B cell (primary cell): ENCODE measurements around the gene ARRDC5.

ENCODE experiments used
- EZH2 ChIP-seq: IDR thresholded peaks from 2 replicates; pipeline ENCODE4 v1.6.1; 2012; ENCODE audit warnings: borderline replicate concordance, low read depth, mild to moderate bottlenecking, moderate library complexity, low read length; ENCODE audit not compliant: insufficient read depth, poor library complexity, severe bottlenecking
- TF ChIP-seq, protein P1 (sequence below): fragments of 200-600 bp; IDR thresholded peaks from one replicate; pipeline ENCODE4 v1.8.0; 2022; ENCODE audit warnings: antibody characterized with exemption, mild to moderate bottlenecking

DNA sequence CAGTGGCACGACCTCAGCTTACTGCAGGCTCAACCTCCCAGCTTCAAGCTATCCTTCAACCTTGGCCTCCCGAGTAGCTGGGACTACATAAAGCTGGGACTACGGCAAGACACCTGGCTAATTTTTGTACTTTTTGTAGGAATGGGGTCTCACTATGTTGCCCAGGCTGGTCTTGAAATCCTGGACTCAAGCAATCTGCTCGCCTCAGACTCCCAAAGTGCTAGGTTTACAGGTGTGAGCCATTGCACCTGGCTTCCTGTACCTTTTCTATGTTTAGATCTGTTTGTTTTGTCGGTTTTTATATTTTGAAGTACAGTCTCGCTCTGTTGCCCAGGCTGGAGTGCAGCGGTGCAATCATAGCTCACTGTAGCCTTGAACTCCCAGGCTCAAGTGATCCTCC is 53.7 kb downstream of the ARRDC5 start:
- TF ChIP-seq, protein P1, sequence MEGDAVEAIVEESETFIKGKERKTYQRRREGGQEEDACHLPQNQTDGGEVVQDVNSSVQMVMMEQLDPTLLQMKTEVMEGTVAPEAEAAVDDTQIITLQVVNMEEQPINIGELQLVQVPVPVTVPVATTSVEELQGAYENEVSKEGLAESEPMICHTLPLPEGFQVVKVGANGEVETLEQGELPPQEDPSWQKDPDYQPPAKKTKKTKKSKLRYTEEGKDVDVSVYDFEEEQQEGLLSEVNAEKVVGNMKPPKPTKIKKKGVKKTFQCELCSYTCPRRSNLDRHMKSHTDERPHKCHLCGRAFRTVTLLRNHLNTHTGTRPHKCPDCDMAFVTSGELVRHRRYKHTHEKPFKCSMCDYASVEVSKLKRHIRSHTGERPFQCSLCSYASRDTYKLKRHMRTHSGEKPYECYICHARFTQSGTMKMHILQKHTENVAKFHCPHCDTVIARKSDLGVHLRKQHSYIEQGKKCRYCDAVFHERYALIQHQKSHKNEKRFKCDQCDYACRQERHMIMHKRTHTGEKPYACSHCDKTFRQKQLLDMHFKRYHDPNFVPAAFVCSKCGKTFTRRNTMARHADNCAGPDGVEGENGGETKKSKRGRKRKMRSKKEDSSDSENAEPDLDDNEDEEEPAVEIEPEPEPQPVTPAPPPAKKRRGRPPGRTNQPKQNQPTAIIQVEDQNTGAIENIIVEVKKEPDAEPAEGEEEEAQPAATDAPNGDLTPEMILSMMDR = no peak
- TF ChIP-seq EZH2 = no peak
